RCC 7860 (cell line): ENCODE results near the gene EMC7.
A peak's percentile ranks its signal among the peaks of the same experiment; 100 is the strongest.
"Not testable (repeated sequence)": the region's sequence is repeated elsewhere in the genome, so short reads cannot be mapped to it uniquely, and the experiment has no call there.

Experiments
- DNase-seq: peaks from one replicate; pipeline ENCODE4 v3.0.0-alpha.2; 2015; ENCODE audit warnings: low spot score
- FAIRE-seq: peaks from 2 replicates; lab custom pipeline; 2012; peaks lifted over from hg19 to GRCh38; lab: Jason Lieb, UNC

Gene EMC7

DNA sequence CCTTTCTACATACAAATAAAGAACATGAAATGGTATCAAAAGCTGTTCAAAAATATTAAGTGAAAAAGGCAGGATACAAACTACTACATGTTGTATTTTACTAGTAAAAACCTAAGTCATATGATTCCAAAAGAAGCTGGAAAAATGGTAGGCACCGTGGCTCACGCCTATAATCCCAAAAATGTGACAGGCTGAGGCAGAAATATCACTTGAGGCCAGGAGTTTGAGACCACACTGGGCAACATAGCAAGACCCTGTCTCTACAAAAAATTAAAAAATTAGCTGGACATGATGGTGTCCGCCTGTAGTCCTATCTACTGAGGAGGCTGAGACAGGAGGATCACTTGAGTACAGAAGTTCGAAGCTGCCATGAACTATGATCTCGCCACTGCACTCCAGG lies 1.7 kb downstream of the EMC7 start:
- FAIRE-seq: no peak
- no peak for DNase-seq

DNA sequence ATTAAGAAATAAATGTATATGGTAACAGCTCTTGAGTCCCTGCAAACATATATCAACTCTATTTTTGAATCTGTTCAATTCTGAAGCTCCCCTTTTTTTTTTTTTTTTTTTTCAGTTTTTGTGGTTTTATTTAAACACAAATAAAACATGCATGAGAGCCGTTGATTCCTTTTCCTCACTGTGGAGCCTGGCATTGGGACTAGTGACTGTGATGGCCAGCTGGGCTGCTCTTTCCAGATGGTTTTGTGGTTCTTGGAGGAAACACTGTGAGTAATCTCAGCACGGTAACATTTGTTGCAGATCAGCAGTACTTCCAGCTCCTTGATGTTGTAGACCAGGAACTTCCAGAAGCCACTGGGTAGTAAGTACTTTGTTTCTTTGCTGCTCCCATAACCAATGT lies 15.9 kb downstream of the EMC7 start:
- DNase-seq: no peak
- no peak for FAIRE-seq

DNA sequence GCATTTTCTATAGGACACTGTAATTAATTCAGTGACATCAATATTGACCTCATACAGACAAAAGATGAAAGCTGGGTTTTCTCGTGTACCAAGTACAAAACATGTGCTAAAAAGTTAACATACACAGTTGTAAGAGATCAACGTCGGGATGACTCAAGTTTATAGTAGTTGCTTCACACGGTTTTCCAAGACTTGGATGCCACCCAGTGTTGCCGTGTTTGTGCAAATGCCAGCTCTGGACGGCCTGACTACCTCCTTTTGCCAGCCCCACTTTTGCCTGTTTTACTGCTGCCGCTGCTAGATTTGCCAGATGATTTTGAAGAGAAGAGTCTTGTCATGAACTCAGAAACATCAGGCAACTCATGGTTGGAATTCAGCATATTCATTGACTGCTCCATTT lies 17.6 kb downstream of the EMC7 start:
- FAIRE-seq (no peak), DNase-seq (no peak)

DNA sequence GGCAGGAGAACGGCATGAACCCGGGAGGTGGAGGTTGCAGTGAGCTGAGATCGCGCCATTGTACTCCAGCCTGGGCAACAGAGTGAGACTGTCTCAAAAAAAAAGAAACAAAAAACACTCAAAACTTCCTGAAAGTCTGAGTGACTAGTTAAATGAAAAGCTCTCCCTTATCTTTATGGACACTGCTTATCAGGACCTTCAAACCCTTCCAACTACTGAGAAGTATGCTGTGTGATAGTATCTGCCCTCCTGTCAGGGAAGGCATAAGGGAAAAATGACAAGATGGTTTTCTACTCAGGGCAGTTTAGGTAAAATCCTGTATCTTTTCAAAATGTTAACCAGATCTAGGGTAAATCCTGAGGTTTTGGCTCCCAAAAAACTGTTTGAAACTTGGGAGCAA lies 21.8 kb downstream of the EMC7 start:
- DNase-seq (no peak), FAIRE-seq (no peak)

DNA sequence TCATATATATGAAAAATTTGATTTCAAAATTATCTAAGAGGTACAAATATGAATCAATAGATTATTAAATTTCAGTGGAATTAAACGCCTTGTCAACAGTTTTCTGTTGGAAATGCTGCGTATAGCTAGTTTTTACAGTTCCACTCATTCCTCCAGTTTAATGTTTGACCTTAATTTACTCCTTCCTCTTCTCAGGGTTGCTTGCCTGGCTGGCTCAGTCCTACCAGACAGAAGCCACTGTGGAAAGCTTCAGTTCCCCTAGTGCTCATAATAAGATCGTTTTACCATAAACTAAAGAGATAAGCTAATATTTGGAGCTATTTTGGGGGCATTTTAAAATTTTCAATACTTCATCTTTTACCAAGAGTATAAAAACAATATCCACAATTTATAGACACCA lies 22.8 kb downstream of the EMC7 start:
- FAIRE-seq: no peak
- DNase-seq: no peak

DNA sequence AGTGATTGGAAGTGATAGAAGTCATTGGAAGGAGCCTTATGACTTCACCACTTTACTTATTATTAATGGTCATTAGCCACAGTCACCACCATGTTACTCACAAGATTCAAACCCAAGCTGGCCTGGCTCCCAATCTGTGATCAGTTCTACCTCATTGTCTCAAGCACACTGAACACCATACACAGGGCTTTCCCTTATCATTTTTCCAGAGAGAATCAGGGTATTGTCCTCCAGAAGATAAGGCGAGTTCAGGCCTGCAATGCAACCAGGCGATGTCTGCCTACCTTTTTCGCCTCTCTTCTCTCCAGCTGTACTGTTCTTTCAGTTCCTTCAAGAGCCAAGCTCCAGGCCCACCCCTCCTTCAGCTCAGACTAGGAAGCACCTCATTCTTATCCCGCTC lies 24.9 kb downstream of the EMC7 start:
- no peak for DNase-seq
- FAIRE-seq: no peak

DNA sequence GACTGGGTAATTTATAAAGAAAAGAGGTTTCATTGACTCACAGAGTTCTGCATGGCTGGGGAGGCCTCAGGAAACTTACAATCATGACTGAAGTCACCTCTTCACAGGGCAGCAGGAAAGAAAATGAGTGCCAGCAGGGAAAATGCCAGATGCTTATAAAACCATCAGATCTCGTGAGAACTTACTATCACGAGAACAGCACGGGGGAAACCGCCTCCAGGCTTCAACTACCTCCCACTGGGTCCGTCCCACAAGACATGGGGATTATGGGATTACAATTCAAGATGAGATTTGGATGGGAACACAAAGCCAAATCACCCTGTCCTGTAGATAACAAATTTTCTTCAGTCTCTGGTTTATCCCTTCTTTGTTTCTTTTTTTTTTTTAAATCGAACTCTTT lies 31.7 kb downstream of the EMC7 start:
- FAIRE-seq (no peak), DNase-seq (no peak)

DNA sequence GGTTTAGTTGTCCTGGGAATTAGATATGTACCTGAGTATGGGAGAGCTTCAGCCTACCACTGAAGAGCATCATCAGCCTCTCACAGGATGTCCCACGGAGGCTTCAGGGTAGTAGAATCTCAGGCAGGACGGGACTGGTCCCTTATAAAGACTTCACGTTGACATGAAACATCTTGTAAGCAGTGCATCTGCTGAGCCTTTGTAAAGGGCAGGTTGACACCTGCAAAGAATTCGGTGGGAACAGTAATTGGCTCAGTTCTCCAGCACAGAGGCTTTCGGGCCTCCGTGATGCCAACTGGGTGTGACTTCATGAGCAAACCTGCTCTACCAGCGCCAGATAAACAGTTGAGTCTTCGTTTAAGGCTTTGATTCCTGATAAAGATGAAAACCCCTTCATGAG lies 35.7 kb downstream of the EMC7 start:
- no peak for FAIRE-seq
- no peak for DNase-seq

DNA sequence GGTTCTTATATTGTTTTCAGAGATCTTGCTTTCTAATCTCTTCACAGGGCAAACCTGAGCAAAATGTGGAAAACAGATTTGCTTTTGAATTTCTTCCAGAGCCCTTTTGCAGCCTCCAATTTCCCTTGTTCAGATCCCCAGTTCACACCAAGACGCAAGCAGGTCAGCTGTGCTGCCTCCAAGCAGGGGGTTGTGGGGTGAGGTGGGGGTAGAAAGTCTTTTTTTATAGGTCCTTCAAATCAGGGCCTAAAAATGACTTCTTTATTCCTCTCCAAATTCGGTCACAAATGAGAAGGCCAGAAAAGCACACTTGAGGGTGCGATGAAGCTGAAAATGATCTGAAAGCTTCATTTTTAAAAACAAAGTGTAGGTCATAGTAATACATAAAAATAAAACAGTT lies 36.4 kb downstream of the EMC7 start:
- FAIRE-seq (no peak), DNase-seq (no peak)

- DNase-seq (no peak), FAIRE-seq (no peak)
Measured at GRCh38 chr15:34064438-34064837, 37.2 kb downstream of the EMC7 start.

- no peak for FAIRE-seq
Measured at GRCh38 chr15:34059946-34060345, 41.7 kb downstream of the EMC7 start.

DNA sequence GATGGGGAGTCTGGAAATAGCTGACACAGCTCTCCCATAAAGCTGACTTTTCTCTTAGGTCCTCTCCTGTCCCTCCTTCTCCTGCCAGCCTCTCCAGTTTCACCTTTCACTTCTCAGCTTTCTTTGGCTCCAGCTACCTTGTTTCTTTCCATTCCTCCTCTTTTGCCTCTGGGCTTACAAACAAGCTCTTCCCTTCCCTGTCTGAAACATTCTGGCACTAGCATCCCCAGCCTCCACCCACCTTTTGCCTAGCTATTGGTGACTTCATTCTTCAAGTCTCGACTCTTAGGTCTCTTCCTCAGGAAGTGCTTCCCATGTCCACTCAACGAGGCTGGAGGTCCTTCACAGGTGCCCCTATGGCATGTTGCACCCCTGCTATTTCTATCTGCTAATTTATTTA lies 42.2 kb downstream of the EMC7 start:
- DNase-seq (no peak), FAIRE-seq (no peak)

More at GRCh38 chr15:34059946-34060345, 41.7 kb downstream of the EMC7 start:
- no peak for DNase-seq

DNA sequence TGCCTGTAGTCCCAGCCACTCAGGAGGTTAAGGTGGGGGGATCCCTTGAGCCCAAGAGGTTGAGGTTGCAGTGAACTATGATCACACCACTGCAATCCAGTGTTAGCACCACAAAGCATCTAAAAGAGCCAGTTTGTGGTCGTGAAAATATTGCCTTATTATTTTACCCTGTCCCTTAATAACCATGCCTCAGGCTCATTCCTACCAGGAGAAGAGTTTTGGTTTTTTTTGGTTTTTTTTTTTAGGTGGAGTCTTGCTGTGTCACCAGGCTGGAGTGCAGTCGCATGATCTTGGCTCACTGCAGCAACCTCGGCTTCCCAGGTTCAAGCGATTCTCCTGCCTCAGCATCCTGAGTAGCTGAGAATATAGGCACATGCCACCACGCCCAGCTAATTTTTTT lies 44.8 kb downstream of the EMC7 start:
- no peak for FAIRE-seq

GRCh38 chr15:34055868-34056595 lies 45.6 kb downstream of the EMC7 start:
- peak; percentile 80 for DNase-seq

More for the DNA sequence above, 44.8 kb downstream of the EMC7 start:
- no peak for DNase-seq

DNA sequence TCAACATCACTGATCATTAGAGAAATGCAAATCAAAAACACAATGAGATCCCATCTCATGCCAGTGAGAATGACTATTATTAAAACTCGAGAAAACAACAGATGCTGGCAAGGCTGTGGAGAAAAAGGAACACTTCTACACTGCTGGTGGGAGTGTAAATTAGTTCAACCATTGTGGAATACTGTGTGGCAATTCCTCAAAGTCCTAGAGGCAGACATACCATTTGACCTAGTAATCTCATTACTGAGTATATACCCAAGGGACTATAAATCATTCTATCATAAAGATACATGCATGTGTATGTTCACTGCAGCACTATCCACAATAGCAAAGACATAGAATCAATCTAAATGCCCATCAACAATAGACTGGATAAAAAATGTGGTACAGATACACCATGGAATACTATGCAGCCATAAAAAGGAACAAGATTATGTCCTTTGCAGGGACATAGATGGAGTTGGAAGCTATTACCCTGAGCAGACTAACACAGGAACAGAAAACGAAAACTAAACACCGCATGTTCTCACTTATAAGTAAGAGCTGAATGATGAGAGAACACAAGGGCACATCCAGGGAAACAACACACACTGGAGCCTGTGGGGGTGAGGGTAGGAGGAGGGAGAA lies 47.5 kb downstream of the EMC7 start:
- FAIRE-seq (no peak), DNase-seq (no peak)

More at GRCh38 chr15:34055868-34056595, 45.6 kb downstream of the EMC7 start:
- FAIRE-seq: peak; percentile 87

DNA sequence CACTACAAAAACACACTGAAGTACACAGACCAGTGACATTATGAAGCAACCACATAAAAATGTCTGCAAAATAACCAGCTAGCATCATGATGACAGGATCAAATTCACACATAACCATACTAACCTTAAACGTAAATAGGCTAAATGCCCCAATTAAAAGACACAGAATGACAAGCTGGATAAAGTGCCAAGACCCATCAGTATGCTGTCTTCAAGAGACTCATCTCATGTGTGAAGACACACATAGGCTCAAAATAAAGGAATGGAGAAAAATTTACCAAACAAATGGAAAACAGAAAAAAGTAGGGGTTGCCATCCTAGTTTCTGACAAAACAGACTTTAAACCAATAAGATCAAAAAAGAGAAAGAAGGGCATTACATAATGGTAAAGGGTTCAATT lies 51.3 kb downstream of the EMC7 start:
- FAIRE-seq: not testable (repeated sequence)

GRCh38 chr15:34049112-34049511 lies 52.5 kb downstream of the EMC7 start:
- peak; percentile 84 for DNase-seq
- peak; percentile 91 for FAIRE-seq

More for the DNA sequence above, 51.3 kb downstream of the EMC7 start:
- DNase-seq: not testable (repeated sequence)

GRCh38 chr15:34047893-34048775 lies 53.5 kb downstream of the EMC7 start:
- peak; percentile 69 for DNase-seq

GRCh38 chr15:34046471-34047145 lies 55.1 kb downstream of the EMC7 start:
- DNase-seq (no peak), FAIRE-seq (no peak)

More at GRCh38 chr15:34047893-34048775, 53.5 kb downstream of the EMC7 start:
- FAIRE-seq: peak; percentile 71

GRCh38 chr15:34043813-34044212 lies 57.8 kb downstream of the EMC7 start:
- no peak for FAIRE-seq
- no peak for DNase-seq

- DNase-seq (no peak), FAIRE-seq (no peak)
Measured at GRCh38 chr15:34043391-34043790, 58.3 kb downstream of the EMC7 start.
